Measurements from ENCODE around the gene CAGE1. TPM values are rescaled to one million over a fixed set of nuclear protein-coding genes. Genes with fewer than 3 reads are reported as not detected.

Gene CAGE1
- 0.17 TPM in 1 of 2 replicates, not detected in the other for total RNA-seq
- not detected in 2 replicates for polyA plus RNA-seq

GRCh38 chr6:7389451-7390225 lies at the start of gene CAGE1, which contains the start of gene RIOK1:
CAGE1 (minus strand) TSS chr6:7389742; CDS start chr6:7387173, 2,569 bp downstream.
RIOK1 (plus strand) TSS chr6:7389808; CDS start chr6:7390003, 195 bp downstream.
- TF ChIP-seq EZH2phosphoT487 (IDR thresholded peaks at IDR 0.05; ENCODE audit: low read depth, severe bottlenecking, unreplicated experiment) (no peak), EZH2 (IDR thresholded peaks at IDR 0.05; ENCODE audit: borderline replicate concordance) (no peak), CTCF (IDR thresholded peaks at IDR 0.05; ENCODE audit: poor library complexity) (peak; percentile 33)
- peak within 1 kb of the TSS; percentile 93 for H3K27ac ChIP-seq
- H2AFZ ChIP-seq = peak within 1 kb of the TSS; percentile 78
- no peaks in the 10 kb centered on the region for H3K36me3 ChIP-seq (replicated peaks; ENCODE audit: insufficient read depth, low read depth)
- no peaks in the 10 kb centered on the region for H4K20me1 ChIP-seq (ENCODE audit: insufficient read depth, poor library complexity, severe bottlenecking)
- no peaks in the 10 kb centered on the region for H3K9me3 ChIP-seq (ENCODE audit: low read depth)
- H3K4me1 ChIP-seq (ENCODE audit: insufficient read depth) = peaks cover 15% of the 10 kb centered on the region
- no peaks in the 10 kb centered on the region for H3K27me3 ChIP-seq
- no peaks in the 10 kb centered on the region for H3K9me2 ChIP-seq (replicated peaks; ENCODE audit: insufficient read depth)
- peak; percentile 97 for DNase-seq (ENCODE audit: low spot score)
- under 1% methylated on average over 60 of the region's 62 CpGs for WGBS (ENCODE audit: low lambda C conversion rate, missing lambda C conversion rate)
- peaks cover 39% of the 10 kb centered on the region for H3K79me2 ChIP-seq
- H3K4me3 ChIP-seq = peak within 1 kb of the TSS; percentile 54
- peak within 1 kb of the TSS; percentile 96 for H3K4me2 ChIP-seq

GRCh38 chr6:7439228-7439627 lies 49.7 kb upstream of the CAGE1 start:
- H3K9me3 ChIP-seq (ENCODE audit: low read depth) = no peaks in the 10 kb centered on the region
- H3K4me2 ChIP-seq = no peak overlapping the region
- TF ChIP-seq EZH2phosphoT487 (IDR thresholded peaks at IDR 0.05; ENCODE audit: low read depth, severe bottlenecking, unreplicated experiment) (no peak), EZH2 (IDR thresholded peaks at IDR 0.05; ENCODE audit: borderline replicate concordance) (no peak), CTCF (IDR thresholded peaks at IDR 0.05; ENCODE audit: poor library complexity) (no peak)
- no peaks in the 10 kb centered on the region for H4K20me1 ChIP-seq (ENCODE audit: insufficient read depth, poor library complexity, severe bottlenecking)
- H3K4me1 ChIP-seq (ENCODE audit: insufficient read depth) = no peaks in the 10 kb centered on the region
- H3K79me2 ChIP-seq = no peaks in the 10 kb centered on the region
- no peaks in the 10 kb centered on the region for H3K36me3 ChIP-seq (replicated peaks; ENCODE audit: insufficient read depth, low read depth)
- H2AFZ ChIP-seq = no peak overlapping the region
- H3K4me3 ChIP-seq = no peak overlapping the region
- H3K27me3 ChIP-seq = no peaks in the 10 kb centered on the region
- no peak overlapping the region for H3K27ac ChIP-seq
- WGBS (ENCODE audit: low lambda C conversion rate, missing lambda C conversion rate) = 94% methylated on average over 3 of the region's 3 CpGs
- no peaks in the 10 kb centered on the region for H3K9me2 ChIP-seq (replicated peaks; ENCODE audit: insufficient read depth)
- no peak for DNase-seq (ENCODE audit: low spot score)

- no peak for TF ChIP-seq EZH2phosphoT487 (IDR thresholded peaks at IDR 0.05; ENCODE audit: low read depth, severe bottlenecking, unreplicated experiment)
- no peak for TF ChIP-seq EZH2 (IDR thresholded peaks at IDR 0.05; ENCODE audit: borderline replicate concordance)
- TF ChIP-seq CTCF (IDR thresholded peaks at IDR 0.05; ENCODE audit: poor library complexity) = no peak
- H3K4me3 ChIP-seq = no peak overlapping the region
- no peak for DNase-seq (ENCODE audit: low spot score)
- no peak overlapping the region for H3K4me2 ChIP-seq
- H2AFZ ChIP-seq = no peak overlapping the region
- no peaks in the 10 kb centered on the region for H3K36me3 ChIP-seq (replicated peaks; ENCODE audit: insufficient read depth, low read depth)
- WGBS (ENCODE audit: low lambda C conversion rate, missing lambda C conversion rate) = 96% methylated on average over 3 of the region's 3 CpGs
- no peaks in the 10 kb centered on the region for H4K20me1 ChIP-seq (ENCODE audit: insufficient read depth, poor library complexity, severe bottlenecking)
- no peaks in the 10 kb centered on the region for H3K4me1 ChIP-seq (ENCODE audit: insufficient read depth)
- no peaks in the 10 kb centered on the region for H3K27me3 ChIP-seq
- H3K9me3 ChIP-seq (ENCODE audit: low read depth) = no peaks in the 10 kb centered on the region
- no peaks in the 10 kb centered on the region for H3K9me2 ChIP-seq (replicated peaks; ENCODE audit: insufficient read depth)
- no peaks in the 10 kb centered on the region for H3K79me2 ChIP-seq
- no peak overlapping the region for H3K27ac ChIP-seq
Observed at GRCh38 chr6:7438011-7438410, 48.5 kb upstream of the CAGE1 start.

All from hepatocyte (in vitro differentiated cells).